Keratinocyte (primary cell): Measurements from ENCODE around the gene ITCH.

Experiments
- CTCF ChIP-seq, 3 experiments: IDR thresholded peaks in 1 of 3; conservative IDR thresholded peaks in 1 of 3; optimal IDR thresholded peaks in 1 of 3; 2 replicates in 2 of 3; 3 replicates in 1 of 3; pipeline versions ENCODE3 to v1.5.1; 2011; ENCODE audit warnings: low read length in 3 of 3, mild to moderate bottlenecking in 3 of 3, moderate library complexity in 2 of 3, control low read depth in 1 of 3, inconsistent platforms in 1 of 3; ENCODE audit not compliant: insufficient read depth in 2 of 3; ENCODE audit errors: extremely low read depth in 1 of 3
- EZH2 ChIP-seq: IDR thresholded peaks from one replicate; pipeline ENCODE4 v1.6.1; 2012; ENCODE audit warnings: inconsistent platforms, mild to moderate bottlenecking, low read length, moderate library complexity

GRCh38 chr20:34439168-34439567, 76.1 kb downstream of the ITCH start:
- TF ChIP-seq CTCF (optimal IDR thresholded peaks at IDR 0.05 in 1 of 3, IDR thresholded peaks at IDR 0.05 in 1 of 3, conservative IDR thresholded peaks at IDR 0.05 in 1 of 3; ENCODE audit: extremely low read depth in 1 of 3, insufficient read depth in 2 of 3, low read length in 3 of 3) (no peak), EZH2 (no peak)
